ENCODE measurements around the gene NUP210L. TPM values are rescaled to one million over a fixed set of nuclear protein-coding genes. Genes with fewer than 3 reads are reported as not detected.
A peak's percentile ranks its signal among the peaks of the same experiment; 100 is the strongest.

The NUP210L gene
- polyA plus RNA-seq, 2 of the 4 experiments (the other 2 are of a cell fraction), result not detected

DNA sequence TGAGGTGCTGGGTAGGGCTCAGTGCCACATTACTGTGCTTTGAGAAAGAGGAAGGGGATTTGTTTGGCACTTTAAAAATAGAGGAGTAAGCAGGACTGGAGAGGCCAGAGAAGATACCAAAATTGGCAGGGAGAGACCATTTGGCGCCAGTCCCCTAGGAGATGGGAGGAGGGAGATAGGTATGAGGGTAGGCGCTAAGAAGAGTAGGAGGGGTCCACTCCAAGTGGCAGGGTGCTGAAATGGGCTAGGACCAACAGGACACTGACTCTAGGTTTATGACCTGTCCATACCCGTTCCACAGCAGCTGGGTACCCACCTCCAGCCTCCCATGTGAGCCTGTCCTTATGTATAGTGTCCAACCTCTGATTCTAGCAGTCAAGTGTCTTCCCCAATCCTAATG is 195.4 kb downstream of the NUP210L start:
- POLR2A ChIA-PET, result interaction anchor here (0.9 to 1.7 kb wide), 3 partner anchors 14 to 37 kb away, joined by 3 to 12 read pairs (median 3); partner anchors contain the start of genes GATAD2B and RPS27
- Histone ChIP-seq H3K4me2 (no peak overlapping the region), H3K9me3 (no peaks in the 10 kb centered on the region), H3K4me3 (no peak overlapping the region), H3K4me1 (peaks cover 32% of the 10 kb centered on the region), H3K27ac (no peak overlapping the region)
- TF ChIP-seq NFE2L2 (conservative IDR thresholded peaks at IDR 0.05; ENCODE audit: low read length), result no peak
- no peak for TF ChIP-seq POLR2AphosphoS2 (conservative IDR thresholded peaks at IDR 0.05; ENCODE audit: low read length)
- TF ChIP-seq RARB (CRISPR knock-in tag; IDR thresholded peaks at IDR 0.05), result no peak
- TF ChIP-seq, protein P1, sequence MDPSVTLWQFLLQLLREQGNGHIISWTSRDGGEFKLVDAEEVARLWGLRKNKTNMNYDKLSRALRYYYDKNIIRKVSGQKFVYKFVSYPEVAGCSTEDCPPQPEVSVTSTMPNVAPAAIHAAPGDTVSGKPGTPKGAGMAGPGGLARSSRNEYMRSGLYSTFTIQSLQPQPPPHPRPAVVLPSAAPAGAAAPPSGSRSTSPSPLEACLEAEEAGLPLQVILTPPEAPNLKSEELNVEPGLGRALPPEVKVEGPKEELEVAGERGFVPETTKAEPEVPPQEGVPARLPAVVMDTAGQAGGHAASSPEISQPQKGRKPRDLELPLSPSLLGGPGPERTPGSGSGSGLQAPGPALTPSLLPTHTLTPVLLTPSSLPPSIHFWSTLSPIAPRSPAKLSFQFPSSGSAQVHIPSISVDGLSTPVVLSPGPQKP (IDR thresholded peaks at IDR 0.05; ENCODE audit: low read depth, low read length), result no peak
- DNase-seq (ENCODE audit: low read depth in 1 of 2, low spot score in 1 of 2) (no peak), ATAC-seq (no peak), FAIRE-seq (no peak)
- 89% methylated on average over 3 of the region's 3 CpGs for WGBS (ENCODE audit: missing lambda C conversion rate)
- CTCF ChIA-PET, result interaction anchor here (7.5 kb wide), 1 partner anchor 15 kb away, joined by 75 read pairs; the partner anchor contains the start of gene DENND4B

DNA sequence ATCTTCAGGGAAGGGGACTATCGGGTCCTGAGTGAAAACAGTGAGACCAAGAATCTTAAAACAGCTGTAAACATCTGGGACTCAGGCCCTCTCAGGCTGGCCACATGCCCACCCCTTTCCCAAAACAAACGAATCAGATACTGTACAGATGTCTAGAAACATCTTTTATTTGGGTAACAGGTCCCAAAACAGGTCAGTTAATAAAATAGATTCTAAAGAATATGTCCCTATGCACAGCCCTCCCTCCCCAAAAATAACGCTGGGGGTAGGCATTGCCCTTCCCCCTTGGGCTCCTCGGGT is 196.0 kb downstream of the NUP210L start:
- Histone ChIP-seq H3K4me2 (peak overlapping the region; percentile 65), H3K9me3 (no peaks in the 10 kb centered on the region), H3K4me3 (peak overlapping the region; percentile 94; the same call in 1 of the 3 replicates), H3K27ac (peak overlapping the region; percentile 22 to 69; a peak in 3 of 6 replicates), H3K4me1 (peaks cover 32% of the 10 kb centered on the region)
- CTCF ChIA-PET, result interaction anchor here (0.8 to 7.5 kb wide), 3 partner anchors 9 to 107 kb away, joined by 3 to 75 read pairs (median 5); partner anchors contain the start of genes CREB3L4 and DENND4B
- TF ChIP-seq, protein P2, sequence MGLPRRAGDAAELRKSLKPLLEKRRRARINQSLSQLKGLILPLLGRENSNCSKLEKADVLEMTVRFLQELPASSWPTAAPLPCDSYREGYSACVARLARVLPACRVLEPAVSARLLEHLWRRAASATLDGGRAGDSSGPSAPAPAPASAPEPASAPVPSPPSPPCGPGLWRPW (IDR thresholded peaks at IDR 0.05), result no peak
- TF ChIP-seq CTCF (IDR thresholded peaks at IDR 0.05) (no peak), SMC3 (IDR thresholded peaks at IDR 0.05) (no peak), CBX2 (IDR thresholded peaks at IDR 0.05; ENCODE audit: borderline replicate concordance, low read depth) (no peak), FOXS1 (CRISPR knock-in tag; IDR thresholded peaks at IDR 0.05) (no peak), ZC3H11A (IDR thresholded peaks at IDR 0.05) (no peak), CBX8 (IDR thresholded peaks at IDR 0.05) (no peak), ESRRA (IDR thresholded peaks at IDR 0.05; ENCODE audit: borderline replicate concordance, low read length) (no peak), SREBF2 (IDR thresholded peaks at IDR 0.05) (no peak), FOSL2 (IDR thresholded peaks at IDR 0.05) (no peak), FOSL2 (CRISPR knock-in tag; IDR thresholded peaks at IDR 0.05) (no peak), MAFK (IDR thresholded peaks at IDR 0.05; ENCODE audit: partially characterized antibody) (no peak)
- TF ChIP-seq, protein P3, sequence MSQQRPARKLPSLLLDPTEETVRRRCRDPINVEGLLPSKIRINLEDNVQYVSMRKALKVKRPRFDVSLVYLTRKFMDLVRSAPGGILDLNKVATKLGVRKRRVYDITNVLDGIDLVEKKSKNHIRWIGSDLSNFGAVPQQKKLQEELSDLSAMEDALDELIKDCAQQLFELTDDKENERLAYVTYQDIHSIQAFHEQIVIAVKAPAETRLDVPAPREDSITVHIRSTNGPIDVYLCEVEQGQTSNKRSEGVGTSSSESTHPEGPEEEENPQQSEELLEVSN (IDR thresholded peaks at IDR 0.05; ENCODE audit: borderline replicate concordance, low read depth), result no peak
- FAIRE-seq, result no peak
- no peak for ATAC-seq
- 35% methylated on average over 4 of the region's 4 CpGs for WGBS (ENCODE audit: missing lambda C conversion rate)
- POLR2A ChIA-PET, result interaction anchor here (0.9 to 2.4 kb wide), 4 partner anchors 9 to 36 kb away, joined by 3 to 12 read pairs (median 7); partner anchors contain the start of genes CREB3L4, GATAD2B and RPS27
- no peak for DNase-seq (ENCODE audit: low read depth in 1 of 2, low spot score in 1 of 2)

DNA sequence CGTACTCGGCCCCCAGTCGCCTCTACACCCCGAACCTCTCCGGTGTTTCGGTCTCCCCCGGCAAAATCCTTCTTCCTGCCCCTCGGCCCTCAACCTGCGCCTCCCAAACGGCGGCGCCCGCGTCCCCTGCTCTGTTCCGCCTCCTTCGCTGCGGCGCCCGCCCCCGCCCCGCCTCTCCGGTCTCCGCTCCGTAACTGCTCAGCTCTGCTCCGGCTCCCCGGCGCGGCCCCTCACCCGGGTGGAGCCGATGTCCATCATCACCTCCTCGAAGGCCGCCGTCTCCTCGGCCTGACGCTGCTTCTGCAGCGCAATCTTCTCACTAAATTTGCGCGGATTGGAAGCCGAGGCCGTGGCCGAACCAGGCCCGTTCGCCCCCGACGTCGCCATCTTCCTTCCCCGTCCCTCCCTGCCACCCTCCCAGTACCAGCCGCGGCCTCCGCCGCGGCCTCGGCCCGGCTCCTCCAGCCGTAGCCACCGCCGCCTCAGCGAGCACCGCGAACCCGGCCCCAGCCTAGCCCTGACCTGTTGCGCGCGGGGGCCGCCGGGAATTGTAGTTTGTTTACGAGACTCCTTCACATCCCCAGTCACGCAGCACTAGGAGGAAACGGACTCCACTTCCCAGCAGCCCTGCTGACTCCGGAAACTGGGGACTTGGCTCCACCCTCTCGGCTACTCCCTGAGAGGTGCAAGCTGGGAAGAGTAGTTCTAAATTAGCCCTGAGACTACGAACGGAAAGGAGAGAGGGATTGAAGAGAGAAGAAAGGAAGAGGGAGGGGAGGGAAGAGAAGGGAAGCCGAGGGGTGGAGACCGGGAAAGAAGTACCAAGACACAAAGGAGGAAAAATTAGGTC is 196.5 kb downstream of the NUP210L start, which contains the start of gene CRTC2:
Gene CRTC2, minus strand, starts transcription at position 502 of the 850 bp plus-strand sequence. Its CDS starts 115 bp downstream, at position 387.
- DNase-seq (ENCODE audit: low read depth in 1 of 2, low spot score in 1 of 2), result peak; percentile 98 to 99
- FAIRE-seq, result peak; percentile 13
- ChIA-PET CTCF (interaction anchor here (0.8 to 7.5 kb wide), 5 partner anchors 9 to 161 kb away, joined by 3 to 75 read pairs (median 5); partner anchors contain the start of genes CREB3L4, DENND4B and RAB13), POLR2A (interaction anchor here (0.5 to 2.4 kb wide), 6 partner anchors 9 to 36 kb away, joined by 3 to 12 read pairs (median 4); partner anchors contain the start of genes CREB3L4, GATAD2B, JTB and RPS27)
- no peaks in the 10 kb centered on the region for H3K9me3 ChIP-seq
- WGBS (ENCODE audit: missing lambda C conversion rate), result 2% methylated on average over 24 of the region's 75 CpGs
- H3K4me1 ChIP-seq, result peaks cover 32% of the 10 kb centered on the region
- peak; percentile 85 to 90 for ATAC-seq
- peak within 1 kb of the TSS; percentile 92 to 95 for H3K27ac ChIP-seq
- peak within 1 kb of the TSS; percentile 94 for H3K4me3 ChIP-seq
- H3K4me2 ChIP-seq, result peak within 1 kb of the TSS; percentile 90
- no peak for TF ChIP-seq HEYL (CRISPR knock-in tag; IDR thresholded peaks at IDR 0.05)
- no peak for TF ChIP-seq CBX2 (IDR thresholded peaks at IDR 0.05; ENCODE audit: borderline replicate concordance, low read depth)
- TF ChIP-seq HOXA7 (CRISPR knock-in tag; IDR thresholded peaks at IDR 0.05), result no peak
- TF ChIP-seq KDM5A (IDR thresholded peaks at IDR 0.05), result 0 out of 2 replicates have a peak, but pooled peaks have one; percentile 23
- no peak; the same call in 1 of the 2 replicates for TF ChIP-seq REST (IDR thresholded peaks at IDR 0.05)
- TF ChIP-seq PHF8 (IDR thresholded peaks at IDR 0.05; ENCODE audit: borderline replicate concordance, low read depth), result peak; percentile 77
- TF ChIP-seq, protein P4, sequence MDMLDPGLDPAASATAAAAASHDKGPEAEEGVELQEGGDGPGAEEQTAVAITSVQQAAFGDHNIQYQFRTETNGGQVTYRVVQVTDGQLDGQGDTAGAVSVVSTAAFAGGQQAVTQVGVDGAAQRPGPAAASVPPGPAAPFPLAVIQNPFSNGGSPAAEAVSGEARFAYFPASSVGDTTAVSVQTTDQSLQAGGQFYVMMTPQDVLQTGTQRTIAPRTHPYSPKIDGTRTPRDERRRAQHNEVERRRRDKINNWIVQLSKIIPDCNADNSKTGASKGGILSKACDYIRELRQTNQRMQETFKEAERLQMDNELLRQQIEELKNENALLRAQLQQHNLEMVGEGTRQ (IDR thresholded peaks at IDR 0.05), result no peak
- TF ChIP-seq, protein P5, sequence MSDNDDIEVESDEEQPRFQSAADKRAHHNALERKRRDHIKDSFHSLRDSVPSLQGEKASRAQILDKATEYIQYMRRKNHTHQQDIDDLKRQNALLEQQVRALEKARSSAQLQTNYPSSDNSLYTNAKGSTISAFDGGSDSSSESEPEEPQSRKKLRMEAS (IDR thresholded peaks at IDR 0.05), result peak; percentile 58
